ENCODE results near the gene PTPN20.

PTPN20 gene

GRCh38 chr10:47035171-47035818 is 124.1 kb downstream of the PTPN20 start:
- Histone ChIP-seq H2AFZ (ENCODE audit: low read length) (no peak overlapping the region), H3K9me2 (replicated peaks; ENCODE audit: low read depth, low read length) (no peaks in the 10 kb centered on the region), H3K4me1 (ENCODE audit: insufficient read depth, low read length, poor library complexity, severe bottlenecking) (no peaks in the 10 kb centered on the region), H3K4me3 (ENCODE audit: low read length, poor library complexity, severe bottlenecking) (no peak overlapping the region), H3K27me3 (ENCODE audit: insufficient read depth, low read length, poor library complexity, severe bottlenecking) (no peaks in the 10 kb centered on the region), H3K4me2 (ENCODE audit: low read depth, low read length, poor library complexity, severe bottlenecking) (no peak overlapping the region), H3K36me3 (ENCODE audit: insufficient read depth, low read length) (no peaks in the 10 kb centered on the region), H3K79me2 (ENCODE audit: insufficient read depth, low read length) (no peaks in the 10 kb centered on the region), H3K9me3 (ENCODE audit: insufficient read depth, low read depth, low read length) (no peaks in the 10 kb centered on the region), H3K9ac (ENCODE audit: low read depth, low read length, poor library complexity, severe bottlenecking) (no peak overlapping the region), H4K20me1 (ENCODE audit: insufficient read depth, low read length, poor library complexity, severe bottlenecking) (no peaks in the 10 kb centered on the region), H3F3A (ENCODE audit: low read depth) (no peaks in the 10 kb centered on the region)
- TF ChIP-seq EZH2phosphoT487 (IDR thresholded peaks at IDR 0.05; ENCODE audit: borderline replicate concordance), result no peak

GRCh38 chr10:47035819-47036337 is 124.7 kb downstream of the PTPN20 start:
- H3K79me2 ChIP-seq (ENCODE audit: insufficient read depth, low read length), result no peaks in the 10 kb centered on the region
- H3F3A ChIP-seq (ENCODE audit: low read depth), result no peaks in the 10 kb centered on the region
- H3K36me3 ChIP-seq (ENCODE audit: insufficient read depth, low read length), result no peaks in the 10 kb centered on the region
- no peaks in the 10 kb centered on the region for H3K9me2 ChIP-seq (replicated peaks; ENCODE audit: low read depth, low read length)
- TF ChIP-seq EZH2phosphoT487 (IDR thresholded peaks at IDR 0.05; ENCODE audit: borderline replicate concordance), result no peak
- no peak for TF ChIP-seq CTCF (conservative IDR thresholded peaks at IDR 0.05; ENCODE audit: low read length)
- H2AFZ ChIP-seq (ENCODE audit: low read length), result no peak overlapping the region
- H3K4me1 ChIP-seq (ENCODE audit: insufficient read depth, low read length, poor library complexity, severe bottlenecking), result no peaks in the 10 kb centered on the region
- H3K27me3 ChIP-seq (ENCODE audit: insufficient read depth, low read length, poor library complexity, severe bottlenecking), result no peaks in the 10 kb centered on the region
- H3K4me3 ChIP-seq (ENCODE audit: low read length, poor library complexity, severe bottlenecking), result no peak overlapping the region
- H3K9me3 ChIP-seq (ENCODE audit: insufficient read depth, low read depth, low read length), result no peaks in the 10 kb centered on the region
- H3K9ac ChIP-seq (ENCODE audit: low read depth, low read length, poor library complexity, severe bottlenecking), result no peak overlapping the region
- H4K20me1 ChIP-seq (ENCODE audit: insufficient read depth, low read length, poor library complexity, severe bottlenecking), result no peaks in the 10 kb centered on the region
- H3K4me2 ChIP-seq (ENCODE audit: low read depth, low read length, poor library complexity, severe bottlenecking), result no peak overlapping the region

- H4K20me1 ChIP-seq (ENCODE audit: insufficient read depth, low read length, poor library complexity, severe bottlenecking), result no peaks in the 10 kb centered on the region
- H3K9me2 ChIP-seq (replicated peaks; ENCODE audit: low read depth, low read length), result no peaks in the 10 kb centered on the region
- H3K4me3 ChIP-seq (ENCODE audit: low read length, poor library complexity, severe bottlenecking), result no peak overlapping the region
- no peaks in the 10 kb centered on the region for H3K36me3 ChIP-seq (ENCODE audit: insufficient read depth, low read length)
- H3K9me3 ChIP-seq (ENCODE audit: insufficient read depth, low read depth, low read length), result no peaks in the 10 kb centered on the region
- H3K4me2 ChIP-seq (ENCODE audit: low read depth, low read length, poor library complexity, severe bottlenecking), result no peak overlapping the region
- H3K4me1 ChIP-seq (ENCODE audit: insufficient read depth, low read length, poor library complexity, severe bottlenecking), result no peaks in the 10 kb centered on the region
- no peak overlapping the region for H3K9ac ChIP-seq (ENCODE audit: low read depth, low read length, poor library complexity, severe bottlenecking)
- no peaks in the 10 kb centered on the region for H3K79me2 ChIP-seq (ENCODE audit: insufficient read depth, low read length)
- H3F3A ChIP-seq (ENCODE audit: low read depth), result no peaks in the 10 kb centered on the region
- H3K27me3 ChIP-seq (ENCODE audit: insufficient read depth, low read length, poor library complexity, severe bottlenecking), result no peaks in the 10 kb centered on the region
- H2AFZ ChIP-seq (ENCODE audit: low read length), result no peak overlapping the region
- TF ChIP-seq CTCF (conservative IDR thresholded peaks at IDR 0.05; ENCODE audit: low read length) (no peak), EZH2phosphoT487 (IDR thresholded peaks at IDR 0.05; ENCODE audit: borderline replicate concordance) (no peak)
These were observed 125.5 kb downstream of the PTPN20 start for GRCh38 chr10:47036771-47037170.
